GM12875 (cell line): ENCODE results near the gene YPEL4.

Experiments used
- H3K4me3 ChIP-seq: one replicate; pipeline ENCODE4 v1.5.1; 2011; ENCODE audit warnings: low read depth, low read length, control low read depth
- TF ChIP-seq, protein P1 (sequence below): IDR thresholded peaks from 2 replicates; pipeline ENCODE4 v1.5.1; 2011; ENCODE audit warnings: low read depth, mild to moderate bottlenecking, control low read depth, inconsistent platforms, low read length, moderate library complexity, borderline replicate concordance; ENCODE audit not compliant: insufficient read depth

Gene YPEL4

DNA sequence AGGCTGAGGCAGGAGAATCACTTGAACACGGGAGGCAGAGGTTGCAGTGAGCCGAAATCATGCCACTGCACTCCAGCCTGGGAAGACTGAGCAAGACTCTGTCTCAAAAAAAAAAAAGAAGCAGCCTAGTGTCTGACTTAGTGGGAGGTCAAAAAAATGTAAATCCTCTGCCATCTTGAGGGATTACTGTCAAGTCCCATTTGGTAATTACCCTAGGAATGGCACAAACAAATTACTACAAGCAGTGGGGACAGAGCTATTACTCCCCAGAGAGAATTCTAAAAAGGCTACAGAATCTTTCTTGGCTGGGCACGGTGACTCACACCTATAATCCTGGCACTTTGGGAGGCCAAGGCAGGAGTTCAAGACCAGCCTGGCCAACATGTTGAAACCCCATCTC, 48.4 kb downstream of the YPEL4 start:
- TF ChIP-seq, protein P1, sequence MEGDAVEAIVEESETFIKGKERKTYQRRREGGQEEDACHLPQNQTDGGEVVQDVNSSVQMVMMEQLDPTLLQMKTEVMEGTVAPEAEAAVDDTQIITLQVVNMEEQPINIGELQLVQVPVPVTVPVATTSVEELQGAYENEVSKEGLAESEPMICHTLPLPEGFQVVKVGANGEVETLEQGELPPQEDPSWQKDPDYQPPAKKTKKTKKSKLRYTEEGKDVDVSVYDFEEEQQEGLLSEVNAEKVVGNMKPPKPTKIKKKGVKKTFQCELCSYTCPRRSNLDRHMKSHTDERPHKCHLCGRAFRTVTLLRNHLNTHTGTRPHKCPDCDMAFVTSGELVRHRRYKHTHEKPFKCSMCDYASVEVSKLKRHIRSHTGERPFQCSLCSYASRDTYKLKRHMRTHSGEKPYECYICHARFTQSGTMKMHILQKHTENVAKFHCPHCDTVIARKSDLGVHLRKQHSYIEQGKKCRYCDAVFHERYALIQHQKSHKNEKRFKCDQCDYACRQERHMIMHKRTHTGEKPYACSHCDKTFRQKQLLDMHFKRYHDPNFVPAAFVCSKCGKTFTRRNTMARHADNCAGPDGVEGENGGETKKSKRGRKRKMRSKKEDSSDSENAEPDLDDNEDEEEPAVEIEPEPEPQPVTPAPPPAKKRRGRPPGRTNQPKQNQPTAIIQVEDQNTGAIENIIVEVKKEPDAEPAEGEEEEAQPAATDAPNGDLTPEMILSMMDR: no peak
- H3K4me3 ChIP-seq: no peak overlapping the region

GRCh38 chr11:57599381-57599780, 50.3 kb downstream of the YPEL4 start:
- H3K4me3 ChIP-seq: no peak overlapping the region
- TF ChIP-seq, protein P1: no peak

DNA sequence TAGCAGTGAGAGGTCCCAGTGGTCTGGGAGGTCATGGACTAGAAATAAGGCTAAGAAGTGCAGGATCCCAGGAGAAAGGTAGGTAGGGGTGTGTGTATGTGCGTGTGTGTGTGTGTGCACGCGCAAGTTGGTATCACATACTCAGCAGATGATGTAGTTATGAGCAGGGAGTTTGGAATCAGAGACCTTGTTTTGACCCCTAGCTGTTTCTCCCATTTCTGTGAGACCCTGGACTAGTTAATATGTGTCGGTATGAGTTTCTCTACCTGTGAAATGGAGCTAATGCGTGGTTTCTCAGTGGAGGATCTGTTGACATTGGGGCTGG, 50.9 kb downstream of the YPEL4 start:
- no peak overlapping the region for H3K4me3 ChIP-seq
- TF ChIP-seq, protein P1: no peak

GRCh38 chr11:57597916-57598830, 51.5 kb downstream of the YPEL4 start:
- no peak overlapping the region for H3K4me3 ChIP-seq
- TF ChIP-seq, protein P1: no peak

DNA sequence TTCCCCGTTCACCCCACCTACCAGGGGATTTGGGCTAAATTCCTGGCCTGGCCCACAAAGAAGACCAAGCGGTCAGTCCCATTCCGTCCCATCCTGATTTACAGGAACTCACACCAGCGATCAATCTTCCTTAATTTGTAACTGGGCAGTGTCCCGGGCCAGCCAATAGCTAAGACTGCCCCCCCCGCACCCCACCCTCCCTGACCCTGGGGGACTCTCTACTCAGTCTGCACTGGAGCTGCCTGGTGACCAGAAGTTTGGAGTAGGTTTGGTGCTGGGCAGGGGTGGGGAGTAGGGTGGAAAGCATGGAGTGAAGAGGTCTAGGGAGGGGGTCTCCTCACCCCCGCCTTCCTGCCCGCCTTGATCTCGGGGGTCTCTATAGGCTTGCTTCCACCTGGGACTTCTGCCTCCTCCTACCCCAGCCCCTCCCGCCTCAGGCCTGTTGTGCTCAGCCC, 52.2 kb downstream of the YPEL4 start, which contains the start of gene SERPING1:
Gene SERPING1 (plus strand): TSS at position 225 of the 455 bp plus-strand sequence. CDS start 586 bp downstream, outside the sequence.
- no peak within 1 kb of the TSS for H3K4me3 ChIP-seq

GRCh38 chr11:57596266-57596885, 53.3 kb downstream of the YPEL4 start:
- no peak overlapping the region for H3K4me3 ChIP-seq
- TF ChIP-seq, protein P1: no peak

More for the DNA sequence above, 52.2 kb downstream of the YPEL4 start, which contains the start of gene SERPING1:
- TF ChIP-seq, protein P1: no peak
